H1 (cell line): ENCODE measurements around the gene FAM131C. TPM values are rescaled to one million over a fixed set of nuclear protein-coding genes. Genes with fewer than 3 reads are reported as not detected.

Experiments
- BRCA1 ChIP-seq: IDR thresholded peaks from 2 replicates; pipeline ENCODE4 v1.6.1; 2012; ENCODE audit warnings: low read depth, low read length, improper control_type of control experiment
- CBX8 ChIP-seq: fragments of 300-800, 300-1000 bp; sonication (generic); IDR thresholded peaks from 2 replicates; pipeline ENCODE4 v1.7.1; 2016; ENCODE audit warnings: low read depth, low read length, borderline replicate concordance
- CHD2 ChIP-seq: IDR thresholded peaks from 2 replicates; pipeline ENCODE4 v1.6.1; 2012; ENCODE audit warnings: low read length, improper control_type of control experiment
- KDM1A ChIP-seq: fragments of 200-600, 300-600 bp; sonication (generic); IDR thresholded peaks from 2 replicates; pipeline ENCODE4 v1.7.1; 2016; ENCODE audit warnings: mild to moderate bottlenecking, low read length, borderline replicate concordance
- polyA plus RNA-seq, 7 experiments: library from polyadenylated mRNA; depleted of rRNA in 3 of 7; stranded (reverse) in 5 of 7; unstranded in 2 of 7; fragments of >200 nt in 5 of 7; fragments of 200-250 nt in 2 of 7; gene quantifications; 1 replicate in 5 of 7; 2 replicates in 1 of 7; 4 replicates in 1 of 7; pipeline versions ENCODE4 v1.2.1 to v1.2.3, GENCODE V29; 2011 to 2013; ENCODE audit warnings: missing spikeins in 2 of 7, mixed read lengths in 2 of 7
- total RNA-seq: library from RNA; stranded (reverse); fragmentation: NEBNext Ultra II Directional; extraction: Animal tissue kit (Norgen Biotek cat#: 25700); gene quantifications from 2 replicates; pipeline ENCODE4 v1.2.1, GENCODE V29; 2021

FAM131C gene
- total and polyA plus RNA-seq, 2 of the 8 experiments (the other 6 are each of a cell fraction or from before 2014, with no cell fraction given): 0.73 to 0.78 TPM

DNA sequence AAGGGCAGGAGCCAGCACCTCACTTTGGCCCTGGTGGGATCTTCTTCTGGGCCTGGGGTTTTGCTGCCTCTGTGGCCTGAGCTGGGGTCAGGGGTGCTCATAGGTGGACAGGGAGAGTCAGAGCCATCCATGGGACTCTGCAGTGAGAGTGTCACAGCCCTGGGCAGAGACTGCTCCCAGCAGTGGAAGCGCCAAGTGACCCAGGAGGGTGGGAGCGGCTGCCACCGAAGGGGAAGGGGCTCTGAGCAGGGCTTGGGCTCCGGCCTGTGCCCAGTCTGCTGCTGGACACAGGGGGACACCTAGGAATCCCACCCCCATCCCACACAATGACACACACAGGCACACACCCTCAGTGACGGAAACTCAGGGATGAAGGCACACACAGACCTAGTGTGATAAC is 29.5 kb downstream of the FAM131C start (continued):
- TF ChIP-seq BRCA1 (no peak), KDM1A (no peak), CHD2 (no peak), CBX8 (no peak)
